ENCODE results near the gene HEATR5A.
"Not testable (repeated sequence)": the region's sequence is repeated elsewhere in the genome, so short reads cannot be mapped to it uniquely, and the experiment has no call there.

HEATR5A gene

DNA sequence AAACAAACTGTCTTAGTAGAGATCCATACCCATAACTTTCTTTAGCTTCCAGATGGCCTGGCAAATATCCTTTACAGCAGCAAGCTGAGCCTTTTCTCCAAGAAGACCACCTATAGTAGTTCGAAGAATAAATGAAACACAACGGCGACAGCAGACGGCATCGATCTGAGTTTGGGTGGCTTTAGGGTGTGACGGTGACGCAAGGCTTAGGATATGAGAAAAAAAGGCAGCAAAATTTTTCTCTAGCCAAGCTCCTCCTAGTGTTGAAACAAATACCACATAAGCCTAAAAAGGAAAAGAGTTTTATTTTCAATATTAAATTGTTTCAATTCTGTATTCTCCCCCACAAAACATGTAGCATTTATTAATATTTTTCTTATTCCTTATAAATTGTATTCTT, 33.3 kb downstream of the HEATR5A start:
- Mint-ChIP-seq H3K27ac (no peak overlapping the region), H3K36me3 (ENCODE audit: low read depth) (peaks cover 10% of the 10 kb centered on the region), H3K27me3 (no peaks in the 10 kb centered on the region)

GRCh38 chr14:31386271-31386670, 34.1 kb downstream of the HEATR5A start:
- Mint-ChIP-seq H3K4me1 (ENCODE audit: low read depth) (peaks cover 25% of the 10 kb centered on the region), H3K27me3 (no peaks in the 10 kb centered on the region), H3K27ac (no peak overlapping the region), H3K36me3 (ENCODE audit: low read depth) (peaks cover 10% of the 10 kb centered on the region), H3K4me3 (no peak overlapping the region), H3K9me3 (no peaks in the 10 kb centered on the region)

More for the DNA sequence above, 33.3 kb downstream of the HEATR5A start:
- Mint-ChIP-seq H3K4me1 (ENCODE audit: low read depth) (peaks cover 31% of the 10 kb centered on the region), H3K4me3 (no peak overlapping the region), H3K9me3 (no peaks in the 10 kb centered on the region)

GRCh38 chr14:31382221-31382620, 38.1 kb downstream of the HEATR5A start:
- H3K36me3 Mint-ChIP-seq (ENCODE audit: low read depth): peaks cover 13% of the 10 kb centered on the region
- H3K27ac Mint-ChIP-seq: no peak overlapping the region
- peaks cover 8% of the 10 kb centered on the region for H3K4me1 Mint-ChIP-seq (ENCODE audit: low read depth)

GRCh38 chr14:31380106-31380505, 40.2 kb downstream of the HEATR5A start:
- Mint-ChIP-seq H3K4me1 (ENCODE audit: low read depth) (peaks cover 8% of the 10 kb centered on the region), H3K36me3 (ENCODE audit: low read depth) (peaks cover 13% of the 10 kb centered on the region), H3K9me3 (no peaks in the 10 kb centered on the region), H3K4me3 (no peak overlapping the region), H3K27me3 (no peaks in the 10 kb centered on the region), H3K27ac (no peak overlapping the region)

More at GRCh38 chr14:31382221-31382620, 38.1 kb downstream of the HEATR5A start:
- Mint-ChIP-seq H3K4me3 (no peak overlapping the region), H3K27me3 (no peaks in the 10 kb centered on the region), H3K9me3 (no peaks in the 10 kb centered on the region)

GRCh38 chr14:31379125-31379947, 41.0 kb downstream of the HEATR5A start:
- H3K4me1 Mint-ChIP-seq (ENCODE audit: low read depth); H3K9me3 Mint-ChIP-seq; H3K27me3 Mint-ChIP-seq; H3K4me3 Mint-ChIP-seq; H3K27ac Mint-ChIP-seq: not testable (repeated sequence)
- peaks cover 16% of the 10 kb centered on the region for H3K36me3 Mint-ChIP-seq (ENCODE audit: low read depth)

- Mint-ChIP-seq H3K36me3 (ENCODE audit: low read depth) (peaks cover 13% of the 10 kb centered on the region), H3K9me3 (no peaks in the 10 kb centered on the region), H3K4me1 (ENCODE audit: low read depth) (peaks cover 8% of the 10 kb centered on the region), H3K27me3 (no peaks in the 10 kb centered on the region), H3K27ac (no peak overlapping the region), H3K4me3 (no peak overlapping the region)
Observed at GRCh38 chr14:31377433-31377832, 42.9 kb downstream of the HEATR5A start.

DNA sequence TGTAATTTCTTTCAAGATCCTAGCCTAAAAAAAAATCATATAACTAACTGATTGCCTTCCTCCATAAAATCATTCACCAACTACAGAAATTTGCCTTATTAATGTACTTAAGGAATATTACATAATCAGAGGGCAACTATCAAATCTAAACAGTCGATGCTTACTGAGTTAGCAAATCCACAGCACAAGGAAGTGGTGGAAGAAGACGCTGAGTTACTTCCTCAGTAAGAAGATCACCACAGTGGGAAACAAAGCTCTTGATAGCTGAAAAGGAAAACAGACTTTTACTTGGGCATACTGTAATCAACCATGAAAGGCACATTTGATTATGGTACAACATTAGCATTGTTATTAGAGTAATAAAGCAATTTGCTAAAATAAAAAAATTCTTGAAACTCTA, 48.7 kb downstream of the HEATR5A start:
- Mint-ChIP-seq H3K4me1 (ENCODE audit: low read depth) (peaks cover 8% of the 10 kb centered on the region), H3K27me3 (no peaks in the 10 kb centered on the region), H3K36me3 (ENCODE audit: low read depth) (peaks cover 7% of the 10 kb centered on the region), H3K27ac (no peak overlapping the region), H3K4me3 (no peak overlapping the region), H3K9me3 (no peaks in the 10 kb centered on the region)

GRCh38 chr14:31363331-31364073, 56.8 kb downstream of the HEATR5A start:
- Mint-ChIP-seq H3K4me3 (no peak overlapping the region), H3K36me3 (ENCODE audit: low read depth) (peaks cover 9% of the 10 kb centered on the region), H3K4me1 (ENCODE audit: low read depth) (no peaks in the 10 kb centered on the region), H3K27me3 (no peaks in the 10 kb centered on the region), H3K9me3 (no peaks in the 10 kb centered on the region), H3K27ac (no peak overlapping the region)

DNA sequence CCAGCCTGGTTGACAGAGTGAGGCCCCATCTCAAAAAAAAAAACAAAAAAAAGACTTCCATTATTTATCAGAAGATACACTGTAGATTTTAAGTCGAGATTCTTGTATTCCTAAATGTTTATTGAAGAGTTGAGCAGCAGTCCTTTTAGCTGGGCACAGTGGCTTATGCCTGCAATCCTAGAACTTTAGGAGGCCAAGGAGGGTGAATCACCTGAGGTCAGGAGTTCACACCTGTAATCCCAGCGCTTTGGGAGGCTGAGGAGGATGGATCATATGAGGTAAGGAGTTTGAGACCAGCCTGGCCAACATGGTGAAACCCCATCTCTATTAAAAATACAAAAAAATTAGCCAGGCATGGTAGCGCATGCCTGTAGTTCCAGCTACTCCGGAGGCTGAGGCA, 57.6 kb downstream of the HEATR5A start:
- H3K4me3 Mint-ChIP-seq: no peak overlapping the region
- no peak overlapping the region for H3K27ac Mint-ChIP-seq
- peaks cover 10% of the 10 kb centered on the region for H3K36me3 Mint-ChIP-seq (ENCODE audit: low read depth)
- H3K9me3 Mint-ChIP-seq: no peaks in the 10 kb centered on the region
- H3K4me1 Mint-ChIP-seq (ENCODE audit: low read depth): no peaks in the 10 kb centered on the region
- H3K27me3 Mint-ChIP-seq: no peaks in the 10 kb centered on the region

- not testable (repeated sequence) for H3K27me3 Mint-ChIP-seq; H3K36me3 Mint-ChIP-seq (ENCODE audit: low read depth); H3K9me3 Mint-ChIP-seq; H3K27ac Mint-ChIP-seq; H3K4me3 Mint-ChIP-seq; H3K4me1 Mint-ChIP-seq (ENCODE audit: low read depth)
Observed at GRCh38 chr14:31361761-31362160, 58.6 kb downstream of the HEATR5A start.

GRCh38 chr14:31360919-31361662, 59.3 kb downstream of the HEATR5A start:
- H3K4me3 Mint-ChIP-seq: no peak overlapping the region
- H3K27ac Mint-ChIP-seq: no peak overlapping the region
- H3K9me3 Mint-ChIP-seq: no peaks in the 10 kb centered on the region
- no peaks in the 10 kb centered on the region for H3K27me3 Mint-ChIP-seq
- no peaks in the 10 kb centered on the region for H3K4me1 Mint-ChIP-seq (ENCODE audit: low read depth)
- peaks cover 10% of the 10 kb centered on the region for H3K36me3 Mint-ChIP-seq (ENCODE audit: low read depth)

DNA sequence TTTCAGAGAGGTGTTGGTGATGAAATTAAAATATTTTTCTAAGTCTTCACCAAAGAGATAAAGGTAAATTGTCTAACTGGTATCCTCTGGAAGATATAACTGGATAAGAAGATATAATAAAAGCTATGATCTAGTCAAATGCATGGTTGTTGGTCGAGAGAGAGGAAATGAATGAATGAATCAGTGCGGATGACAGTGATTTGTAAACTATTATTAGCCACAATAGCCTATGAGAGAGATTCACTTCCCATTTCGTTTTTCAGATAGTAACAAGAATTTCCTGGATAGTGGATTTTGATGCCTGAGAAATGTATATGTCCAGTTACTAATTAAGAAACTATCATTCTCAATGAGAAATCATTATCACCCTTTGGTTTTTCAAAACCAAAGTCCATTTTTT, 63.1 kb downstream of the HEATR5A start:
- no peaks in the 10 kb centered on the region for H3K9me3 Mint-ChIP-seq
- H3K27me3 Mint-ChIP-seq: no peaks in the 10 kb centered on the region
- H3K4me1 Mint-ChIP-seq (ENCODE audit: low read depth): no peaks in the 10 kb centered on the region
- H3K36me3 Mint-ChIP-seq (ENCODE audit: low read depth): peaks cover 10% of the 10 kb centered on the region
- H3K27ac Mint-ChIP-seq: no peak overlapping the region
- no peak overlapping the region for H3K4me3 Mint-ChIP-seq

- H3K9me3 Mint-ChIP-seq: no peaks in the 10 kb centered on the region
- no peak overlapping the region for H3K27ac Mint-ChIP-seq
- no peak overlapping the region for H3K4me3 Mint-ChIP-seq
- H3K27me3 Mint-ChIP-seq: no peaks in the 10 kb centered on the region
- H3K4me1 Mint-ChIP-seq (ENCODE audit: low read depth): no peaks in the 10 kb centered on the region
- H3K36me3 Mint-ChIP-seq (ENCODE audit: low read depth): peaks cover 18% of the 10 kb centered on the region
Observed at GRCh38 chr14:31346097-31346496, 74.3 kb downstream of the HEATR5A start.

GRCh38 chr14:31341280-31341679, 79.1 kb downstream of the HEATR5A start:
- Mint-ChIP-seq H3K27me3 (no peaks in the 10 kb centered on the region), H3K36me3 (ENCODE audit: low read depth) (peaks cover 16% of the 10 kb centered on the region), H3K4me1 (ENCODE audit: low read depth) (no peaks in the 10 kb centered on the region), H3K4me3 (no peak overlapping the region), H3K27ac (no peak overlapping the region), H3K9me3 (no peaks in the 10 kb centered on the region)

All from stimulated activated naive CD8-positive, alpha-beta T cell treated with anti-CD3 and anti-CD28 coated beads, Interleukin-15, Interleukin-2, amounts not matched to agents 100 ng/mL and 50 ng/mL, for 24 hours (primary cell).